ENCODE results near the gene NUCKS1. TPM values are rescaled to one million over a fixed set of nuclear protein-coding genes. Genes with fewer than 3 reads are reported as not detected.

NUCKS1 gene
- total and polyA plus RNA-seq, 2 donors (not counting 1 experiment from before 2014, with no cell fraction given): 98.1 to 137 TPM

DNA sequence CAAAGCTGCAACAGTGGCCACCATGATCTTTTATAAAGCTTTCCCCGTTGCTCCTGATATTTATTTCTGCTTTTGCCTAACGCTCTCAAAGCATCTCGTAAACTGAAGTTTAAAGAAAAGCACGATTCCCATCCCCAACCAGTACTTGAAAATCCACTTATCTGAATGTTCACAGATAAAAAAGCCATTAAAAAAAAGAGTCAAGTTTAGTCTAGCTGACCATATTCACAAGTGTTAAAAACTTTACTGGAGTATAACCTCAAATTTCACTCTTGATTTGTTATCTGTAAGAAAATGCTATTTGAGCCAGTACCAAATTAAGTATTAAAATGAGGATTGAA lies 35.1 kb downstream of the NUCKS1 start:
- H3K27ac ChIP-seq (ENCODE audit: insufficient read depth, low read length): peak overlapping the region; percentile 16
- no peak overlapping the region for H3K4me2 ChIP-seq (ENCODE audit: extremely low read depth, insufficient read depth, low read length)
- DNase-seq (ENCODE audit: low read depth in 2 of 2): no peak
- no peak overlapping the region for H3K4me3 ChIP-seq (replicated peaks in 1 of 4; ENCODE audit: control extremely low read depth in 1 of 4, insufficient read depth in 1 of 4, low read depth in 3 of 4, low read length in 4 of 4)
- H3K27me3 ChIP-seq (ENCODE audit: control insufficient read depth, insufficient read depth, low read length): no peaks in the 10 kb centered on the region
- peaks cover 2% of the 10 kb centered on the region for H3K79me2 ChIP-seq (ENCODE audit: control insufficient read depth, insufficient read depth, low read length)
- TF ChIP-seq, protein P1, sequence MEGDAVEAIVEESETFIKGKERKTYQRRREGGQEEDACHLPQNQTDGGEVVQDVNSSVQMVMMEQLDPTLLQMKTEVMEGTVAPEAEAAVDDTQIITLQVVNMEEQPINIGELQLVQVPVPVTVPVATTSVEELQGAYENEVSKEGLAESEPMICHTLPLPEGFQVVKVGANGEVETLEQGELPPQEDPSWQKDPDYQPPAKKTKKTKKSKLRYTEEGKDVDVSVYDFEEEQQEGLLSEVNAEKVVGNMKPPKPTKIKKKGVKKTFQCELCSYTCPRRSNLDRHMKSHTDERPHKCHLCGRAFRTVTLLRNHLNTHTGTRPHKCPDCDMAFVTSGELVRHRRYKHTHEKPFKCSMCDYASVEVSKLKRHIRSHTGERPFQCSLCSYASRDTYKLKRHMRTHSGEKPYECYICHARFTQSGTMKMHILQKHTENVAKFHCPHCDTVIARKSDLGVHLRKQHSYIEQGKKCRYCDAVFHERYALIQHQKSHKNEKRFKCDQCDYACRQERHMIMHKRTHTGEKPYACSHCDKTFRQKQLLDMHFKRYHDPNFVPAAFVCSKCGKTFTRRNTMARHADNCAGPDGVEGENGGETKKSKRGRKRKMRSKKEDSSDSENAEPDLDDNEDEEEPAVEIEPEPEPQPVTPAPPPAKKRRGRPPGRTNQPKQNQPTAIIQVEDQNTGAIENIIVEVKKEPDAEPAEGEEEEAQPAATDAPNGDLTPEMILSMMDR (conservative IDR thresholded peaks at IDR 0.05 in 1 of 2, IDR thresholded peaks at IDR 0.05 in 1 of 2; ENCODE audit: low read depth in 1 of 2, low read length in 2 of 2): no peak
- TF ChIP-seq EZH2 (IDR thresholded peaks at IDR 0.05; ENCODE audit: low read length, missing control alignments): no peak
- H3K36me3 ChIP-seq (ENCODE audit: control insufficient read depth, insufficient read depth, low read length): peaks cover 10% of the 10 kb centered on the region
- H2AFZ ChIP-seq (ENCODE audit: low read length): no peak overlapping the region
- no peaks in the 10 kb centered on the region for H3K4me1 ChIP-seq (ENCODE audit: control insufficient read depth, extremely low read depth, insufficient read depth, low read length)
- H3K9me3 ChIP-seq (ENCODE audit: control insufficient read depth, insufficient read depth, low read depth, low read length): no peaks in the 10 kb centered on the region
- H4K20me1 ChIP-seq (ENCODE audit: control insufficient read depth, extremely low read depth, insufficient read depth, low read length): no peaks in the 10 kb centered on the region
- no peak overlapping the region for H3K9ac ChIP-seq (ENCODE audit: insufficient read depth, low read length)

GRCh38 chr1:205714190-205714905 lies 35.6 kb downstream of the NUCKS1 start:
- Histone ChIP-seq H3K9me3 (ENCODE audit: control insufficient read depth, insufficient read depth, low read depth, low read length) (no peaks in the 10 kb centered on the region), H3K4me2 (ENCODE audit: extremely low read depth, insufficient read depth, low read length) (no peak overlapping the region), H3K27ac (ENCODE audit: insufficient read depth, low read length) (peak overlapping the region; percentile 16), H4K20me1 (ENCODE audit: control insufficient read depth, extremely low read depth, insufficient read depth, low read length) (no peaks in the 10 kb centered on the region), H3K4me3 (replicated peaks in 1 of 4; ENCODE audit: control extremely low read depth in 1 of 4, insufficient read depth in 1 of 4, low read depth in 3 of 4, low read length in 4 of 4) (no peak overlapping the region), H3K79me2 (ENCODE audit: control insufficient read depth, insufficient read depth, low read length) (peaks cover 2% of the 10 kb centered on the region), H3K4me1 (ENCODE audit: control insufficient read depth, extremely low read depth, insufficient read depth, low read length) (no peaks in the 10 kb centered on the region), H3K27me3 (ENCODE audit: control insufficient read depth, insufficient read depth, low read length) (no peaks in the 10 kb centered on the region), H3K36me3 (ENCODE audit: control insufficient read depth, insufficient read depth, low read length) (peaks cover 9% of the 10 kb centered on the region), H3K9ac (ENCODE audit: insufficient read depth, low read length) (no peak overlapping the region), H2AFZ (ENCODE audit: low read length) (no peak overlapping the region)
- TF ChIP-seq EZH2 (IDR thresholded peaks at IDR 0.05; ENCODE audit: low read length, missing control alignments): no peak
- TF ChIP-seq, protein P1 (conservative IDR thresholded peaks at IDR 0.05 in 1 of 2, IDR thresholded peaks at IDR 0.05 in 1 of 2; ENCODE audit: low read depth in 1 of 2, low read length in 2 of 2): no peak
- DNase-seq (ENCODE audit: low read depth in 2 of 2): peak; percentile 21 to 47

DNA sequence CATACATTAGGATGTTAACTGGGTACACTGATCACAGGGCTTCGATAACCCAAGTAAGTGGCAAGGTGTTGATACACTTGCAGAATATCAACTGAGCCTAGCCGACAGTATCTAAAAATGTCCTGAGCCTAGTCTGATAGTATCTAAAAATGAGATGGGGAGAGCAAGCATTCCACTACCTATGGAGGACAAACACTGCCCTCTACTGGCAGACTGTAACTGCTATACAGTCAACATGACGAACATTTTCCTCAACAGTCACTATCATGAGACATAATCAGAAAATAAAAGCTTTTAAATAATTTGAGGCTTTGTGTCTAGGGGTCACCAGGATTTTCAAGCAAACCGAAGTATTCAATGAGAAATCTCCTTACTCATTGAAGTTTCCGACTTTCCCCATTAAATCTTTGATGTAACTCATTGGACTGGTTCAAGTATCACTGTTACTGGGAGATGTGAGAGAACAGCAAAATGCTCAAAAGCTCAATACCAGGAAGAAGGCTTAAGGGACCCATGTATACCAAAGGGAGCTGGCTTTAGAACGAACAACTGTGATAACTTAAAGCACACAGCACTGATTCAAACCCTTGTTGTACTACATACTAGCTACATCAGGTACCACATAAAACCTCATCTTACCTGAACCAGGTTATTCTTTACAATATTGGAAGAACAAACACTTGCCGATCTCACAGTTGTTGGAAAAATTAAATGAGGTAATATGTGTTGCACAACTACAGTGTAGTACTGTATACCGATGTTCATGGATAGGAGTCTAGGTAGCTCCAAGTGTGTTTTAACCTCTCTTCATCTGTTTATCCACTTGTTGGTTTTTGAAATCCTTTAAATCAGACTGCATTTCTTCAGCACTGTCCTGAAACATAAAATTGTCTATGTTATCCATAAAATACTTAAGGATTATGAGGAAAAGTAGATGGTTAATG lies 38.6 kb downstream of the NUCKS1 start:
- Histone ChIP-seq H2AFZ (ENCODE audit: low read length) (no peak overlapping the region), H3K9me3 (ENCODE audit: control insufficient read depth, insufficient read depth, low read depth, low read length) (no peaks in the 10 kb centered on the region), H3K27me3 (ENCODE audit: control insufficient read depth, insufficient read depth, low read length) (no peaks in the 10 kb centered on the region), H4K20me1 (ENCODE audit: control insufficient read depth, extremely low read depth, insufficient read depth, low read length) (no peaks in the 10 kb centered on the region), H3K36me3 (ENCODE audit: control insufficient read depth, insufficient read depth, low read length) (peaks cover 4% of the 10 kb centered on the region), H3K79me2 (ENCODE audit: control insufficient read depth, insufficient read depth, low read length) (peaks cover 2% of the 10 kb centered on the region), H3K4me2 (ENCODE audit: extremely low read depth, insufficient read depth, low read length) (no peak overlapping the region), H3K4me3 (replicated peaks in 1 of 4; ENCODE audit: control extremely low read depth in 1 of 4, insufficient read depth in 1 of 4, low read depth in 3 of 4, low read length in 4 of 4) (no peak overlapping the region), H3K4me1 (ENCODE audit: control insufficient read depth, extremely low read depth, insufficient read depth, low read length) (peaks cover 2% of the 10 kb centered on the region), H3K9ac (ENCODE audit: insufficient read depth, low read length) (no peak overlapping the region), H3K27ac (ENCODE audit: insufficient read depth, low read length) (peak overlapping the region; percentile 34)
- TF ChIP-seq, protein P1 (conservative IDR thresholded peaks at IDR 0.05 in 1 of 2, IDR thresholded peaks at IDR 0.05 in 1 of 2; ENCODE audit: low read depth in 1 of 2, low read length in 2 of 2): peak; percentile 84 to 93
- no peak for TF ChIP-seq EZH2 (IDR thresholded peaks at IDR 0.05; ENCODE audit: low read length, missing control alignments)
- DNase-seq (ENCODE audit: low read depth in 2 of 2): peak; percentile 74 to 88

All from fibroblast of lung (primary cell).